Fibroblast of skin of abdomen (primary cell): ENCODE data around the gene INTS3.
"Not testable (repeated sequence)": the region's sequence is repeated elsewhere in the genome, so short reads cannot be mapped to it uniquely, and the experiment has no call there.

Experiments used
- DNase-seq: peaks from one replicate; pipeline ENCODE4 v3.0.0-alpha.2; 2013

The INTS3 gene

DNA sequence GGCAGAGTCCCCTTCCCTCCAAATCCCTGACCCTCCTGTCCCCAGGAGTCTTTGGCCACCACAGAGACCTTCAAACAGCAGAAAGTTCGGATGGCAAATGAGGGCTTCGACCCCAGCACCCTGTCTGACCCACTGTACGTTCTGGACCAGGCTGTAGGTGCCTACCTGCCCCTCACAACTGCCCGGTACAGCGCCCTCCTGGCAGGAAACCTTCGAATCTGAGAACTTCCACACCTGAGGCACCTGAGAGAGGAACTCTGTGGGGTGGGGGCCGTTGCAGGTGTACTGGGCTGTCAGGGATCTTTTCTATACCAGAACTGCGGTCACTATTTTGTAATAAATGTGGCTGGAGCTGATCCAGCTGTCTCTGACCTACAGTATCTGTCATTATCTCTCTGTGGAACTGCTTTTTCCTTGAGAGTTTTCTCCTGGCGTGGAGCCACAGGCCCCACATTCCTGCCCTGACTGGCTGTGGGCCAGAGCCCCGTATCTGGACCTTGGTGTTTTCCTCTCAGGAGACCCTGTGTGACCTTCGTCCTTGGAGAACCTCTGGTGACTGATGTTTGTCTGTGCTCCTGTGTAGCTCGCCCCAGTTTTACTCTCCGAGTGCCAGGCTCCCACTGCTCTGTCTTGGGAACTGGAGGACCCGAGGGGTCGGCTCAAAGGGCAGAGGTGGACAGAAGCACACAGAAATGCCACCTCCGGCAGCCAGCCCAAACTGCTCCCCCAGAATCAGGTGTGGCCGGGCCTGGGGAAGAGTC is 52.1 kb downstream of the INTS3 start:
- DNase-seq, result no peak

DNA sequence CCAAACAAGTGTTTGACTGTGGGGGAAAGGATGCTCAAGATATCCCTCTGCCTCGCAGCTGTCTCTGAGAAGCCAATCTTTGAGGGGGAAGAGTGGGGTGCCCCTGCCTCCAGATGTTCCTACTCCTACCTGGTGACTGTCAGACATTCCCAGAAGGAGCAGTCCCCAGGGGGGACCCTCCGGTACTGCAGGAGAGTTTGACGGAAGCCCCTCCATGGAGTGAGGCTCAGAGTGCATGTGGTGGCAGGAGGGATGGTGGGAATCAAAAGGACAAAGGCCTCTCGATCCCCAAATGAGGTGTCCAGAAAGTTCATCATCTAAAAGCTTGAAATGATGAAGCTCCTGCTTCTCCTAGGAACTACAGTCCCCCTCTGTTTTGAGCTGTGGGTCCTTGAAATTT is 52.7 kb downstream of the INTS3 start:
- DNase-seq, result no peak

DNA sequence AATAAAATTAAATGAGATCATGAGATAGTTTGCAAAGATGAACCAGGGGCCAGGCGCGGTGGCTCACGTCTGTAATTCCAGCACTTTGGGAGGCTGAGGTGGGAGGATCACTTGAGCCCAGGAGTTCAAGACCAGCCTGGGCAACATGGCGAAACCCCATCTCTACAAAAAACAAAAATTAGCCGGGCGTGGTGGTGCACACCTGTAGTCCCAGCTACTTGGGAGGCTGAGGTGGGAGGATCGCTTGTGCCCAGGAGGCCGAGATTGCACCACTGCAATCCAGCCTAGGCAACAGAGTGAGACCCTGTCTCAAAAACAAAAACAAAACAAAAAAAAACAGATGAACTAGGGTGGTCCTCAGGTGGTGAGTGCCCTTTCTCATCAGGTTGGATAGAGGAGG is 54.8 kb downstream of the INTS3 start:
- DNase-seq, result not testable (repeated sequence)

DNA sequence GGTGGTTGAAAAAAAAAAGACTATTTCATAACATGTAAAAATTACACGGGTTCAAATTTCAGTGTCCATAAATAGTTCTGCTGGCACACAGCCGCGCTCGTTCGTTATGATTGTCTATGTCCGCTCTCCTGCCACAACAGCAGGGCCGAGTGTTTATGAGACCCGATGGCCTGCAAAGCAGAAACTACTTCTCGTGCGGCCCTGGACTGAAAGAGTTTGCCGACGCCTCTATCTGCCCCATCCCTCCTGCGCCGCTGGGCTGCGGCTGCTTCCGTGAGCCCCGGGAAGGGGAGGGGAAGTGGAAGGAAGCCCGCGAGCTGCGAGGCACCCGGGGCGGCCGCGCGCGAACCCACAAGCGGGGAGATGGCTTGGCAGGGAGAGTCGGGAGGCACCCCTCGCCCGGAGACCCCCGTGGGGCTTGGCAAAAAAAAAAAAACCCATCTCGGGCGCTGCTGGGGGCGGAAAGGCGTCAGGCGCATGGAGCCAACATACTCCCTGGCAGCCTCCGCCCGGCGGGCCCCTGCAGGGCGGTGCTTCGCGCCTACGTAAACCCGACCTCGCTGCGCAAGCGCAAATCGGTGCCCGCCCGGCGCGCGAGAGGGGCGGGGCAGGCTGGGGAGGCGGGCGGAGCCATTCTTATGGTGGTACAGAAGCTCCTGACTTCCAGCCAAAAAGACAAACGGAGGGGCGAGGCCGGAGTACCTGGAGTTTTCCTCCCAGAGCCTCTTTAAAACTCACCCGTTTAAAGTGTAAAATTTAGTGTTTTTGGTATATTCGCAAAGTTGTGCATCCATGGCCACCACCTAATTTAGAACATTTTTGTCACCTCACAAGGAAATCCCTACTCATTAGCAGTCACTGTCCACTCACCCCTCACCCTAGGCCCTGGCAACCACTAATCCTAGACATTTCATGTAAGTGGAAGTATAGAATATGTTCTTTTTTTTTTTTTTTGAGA is 55.7 kb downstream of the INTS3 start:
- DNase-seq, result peak; percentile 91

DNA sequence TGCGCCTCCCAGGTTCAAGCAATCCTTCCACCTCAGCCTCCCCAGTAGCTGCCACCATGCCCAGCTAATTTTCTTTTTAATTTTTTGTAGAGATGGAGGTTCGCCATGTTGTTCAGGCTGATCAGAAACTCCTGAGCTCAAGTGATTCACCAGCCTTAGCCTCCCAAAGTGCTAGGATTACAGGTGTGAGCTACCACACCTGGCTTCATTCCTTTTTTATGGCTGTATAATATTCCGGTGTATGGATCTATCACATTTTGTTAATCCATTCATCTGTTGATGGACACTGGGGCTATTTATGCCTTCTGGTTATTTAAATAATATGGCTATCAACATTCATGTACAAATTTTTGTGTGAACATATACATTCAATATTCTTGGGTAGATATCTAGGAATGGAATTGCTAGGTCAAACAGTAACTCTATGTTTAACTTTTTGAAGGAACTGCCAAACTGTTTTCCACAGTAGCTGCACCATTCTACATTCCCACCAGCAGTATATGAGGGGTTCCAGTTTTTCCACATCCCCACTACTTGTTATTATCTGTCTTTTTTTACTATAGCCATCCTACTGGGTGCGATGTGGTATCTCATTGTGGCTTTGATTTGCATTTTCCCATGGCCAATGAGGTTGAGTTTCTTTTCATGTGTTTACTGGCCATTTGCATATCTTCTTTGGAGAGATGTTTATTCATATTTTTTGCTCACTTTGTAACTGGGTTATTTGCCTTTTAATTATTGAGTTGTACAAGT is 58.4 kb downstream of the INTS3 start:
- no peak for DNase-seq

DNA sequence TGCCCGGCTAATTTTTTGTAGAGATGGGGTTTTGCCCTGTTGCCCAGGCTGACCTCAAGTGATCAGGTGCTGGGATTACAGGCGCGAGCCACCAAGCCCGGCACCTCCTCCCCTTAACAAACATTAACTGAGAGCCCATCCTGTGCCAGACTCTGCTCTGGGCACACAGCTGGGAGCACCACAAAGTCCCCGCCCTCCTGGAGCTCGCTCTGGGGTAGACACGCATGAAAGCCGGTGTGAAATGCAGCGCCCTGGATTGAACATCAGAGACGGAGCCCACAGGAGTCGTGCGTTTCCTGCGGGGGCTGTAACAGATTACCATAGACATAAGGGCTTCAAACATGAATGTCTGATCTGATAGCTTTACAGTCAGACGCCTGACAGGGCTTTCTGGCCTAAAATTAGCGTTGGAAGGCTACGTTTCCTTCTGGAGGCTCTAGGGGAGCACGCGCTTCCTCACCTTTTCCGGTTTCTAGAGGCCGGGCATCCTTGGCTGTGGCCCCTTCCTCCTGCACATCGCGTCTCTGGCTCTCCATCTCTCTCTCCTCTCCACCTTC is 61.7 kb downstream of the INTS3 start:
- DNase-seq, result no peak

DNA sequence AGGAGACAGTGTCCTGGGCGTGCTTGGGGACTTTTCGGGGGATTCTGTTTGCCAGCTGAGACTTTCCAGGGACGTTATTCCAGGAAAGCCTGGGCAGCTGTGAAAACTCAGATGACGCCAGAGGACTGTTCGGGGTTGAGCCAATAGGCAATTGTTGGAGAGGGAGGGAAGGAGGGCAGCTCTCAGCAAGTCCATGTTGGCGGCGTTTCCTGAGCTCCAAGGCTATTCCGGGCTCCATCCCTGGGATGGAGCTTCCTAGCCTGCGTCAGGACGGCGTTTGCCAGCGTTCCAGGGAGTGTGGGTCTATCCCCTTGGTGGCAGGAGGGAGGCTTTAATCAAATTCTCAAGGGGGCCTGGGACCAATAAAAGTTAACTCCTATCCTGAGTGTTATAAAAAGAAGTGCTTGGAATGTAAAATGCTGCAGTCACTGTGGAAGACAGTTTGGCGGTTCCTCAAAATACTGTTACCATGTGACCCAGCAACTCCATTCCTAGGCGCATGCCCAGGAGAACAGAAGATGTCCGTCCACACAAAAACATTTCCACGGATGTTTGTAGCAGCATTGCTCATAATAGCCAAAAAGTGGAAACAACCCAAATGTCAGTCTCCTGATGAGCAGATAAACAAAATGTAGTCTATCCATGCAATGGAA is 62.6 kb downstream of the INTS3 start:
- DNase-seq, result peak; percentile 71

DNA sequence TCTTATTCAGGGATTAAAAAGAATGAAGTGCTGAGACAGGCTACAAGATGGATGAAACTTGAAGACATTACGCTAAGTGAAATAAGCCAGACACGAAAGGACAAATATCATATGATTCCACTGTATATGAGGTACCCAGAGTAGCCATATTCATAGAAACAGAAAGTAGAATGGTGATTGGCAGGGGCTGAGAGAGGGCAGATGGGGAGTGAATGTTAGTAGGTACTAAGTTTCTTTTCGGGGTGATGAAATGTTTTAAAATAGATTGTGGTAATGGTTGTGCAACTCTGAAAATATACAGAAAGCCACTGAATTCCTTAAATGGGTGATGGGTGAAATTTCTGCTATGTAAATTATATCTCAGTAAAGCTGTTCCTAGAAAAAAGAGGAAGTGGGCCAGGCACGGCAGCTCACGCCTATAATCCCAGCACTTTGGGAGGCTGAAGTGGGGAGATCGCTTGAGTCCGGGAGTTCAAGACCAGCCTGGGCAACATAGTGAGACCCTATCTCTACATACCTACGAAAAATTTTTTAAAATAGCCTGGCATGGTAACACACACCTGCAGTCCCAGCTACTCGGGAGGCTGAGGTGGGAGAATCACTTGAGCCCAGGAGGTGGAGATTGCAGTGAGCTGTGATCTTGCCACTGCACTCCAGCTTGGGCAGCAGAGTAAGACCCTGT is 63.3 kb downstream of the INTS3 start:
- DNase-seq, result peak; percentile 93

DNA sequence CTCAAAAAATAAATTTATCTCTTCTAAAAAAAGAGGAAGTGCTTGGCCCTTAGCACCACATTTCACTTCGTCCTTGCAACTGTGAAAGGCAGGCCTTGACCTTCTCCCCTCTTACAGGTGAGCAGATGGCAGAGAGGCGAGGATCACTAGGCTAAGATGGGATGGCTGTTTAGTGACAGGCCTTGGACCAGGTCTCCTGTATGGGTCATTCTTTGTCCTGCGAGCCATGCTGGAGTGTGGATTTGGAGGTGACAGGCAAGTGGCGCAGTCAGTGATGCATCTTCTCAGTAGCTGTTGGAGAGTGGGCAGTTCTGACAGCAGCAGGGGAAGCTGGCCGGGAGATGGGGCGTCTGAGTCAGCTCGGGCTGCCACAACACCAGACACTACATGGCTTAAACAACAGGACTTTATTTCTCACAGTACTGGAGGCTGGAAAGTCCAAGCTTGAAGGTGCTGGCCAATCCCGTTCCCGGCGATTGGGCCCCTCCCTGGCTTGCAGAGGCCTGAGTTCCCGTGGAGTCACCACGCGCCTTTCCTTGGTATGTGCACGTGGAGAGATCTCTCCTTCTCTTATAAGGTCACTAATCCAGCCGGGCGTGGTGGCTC is 63.9 kb downstream of the INTS3 start:
- DNase-seq, result peak; percentile 27

DNA sequence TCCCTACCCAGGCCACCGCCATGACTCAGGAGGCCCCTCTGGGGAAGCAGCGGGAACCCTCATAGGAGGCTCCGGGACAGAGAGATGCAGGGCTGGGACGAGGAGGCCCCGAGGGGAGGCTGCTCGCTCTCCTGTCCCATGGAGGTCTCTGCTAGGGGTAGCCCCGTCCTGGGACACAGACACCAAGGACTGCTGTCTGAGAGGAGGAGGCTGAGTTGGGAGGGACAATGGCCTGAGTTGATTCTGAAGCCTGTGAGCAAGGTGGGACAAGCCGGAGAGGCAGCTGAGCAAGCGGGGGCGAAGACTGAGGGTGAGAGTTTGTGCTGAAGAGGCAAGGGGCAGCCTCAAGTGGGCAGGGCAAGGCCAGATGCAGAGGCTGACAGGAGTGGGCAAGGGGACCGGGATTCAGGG is 64.8 kb downstream of the INTS3 start:
- DNase-seq, result no peak

DNA sequence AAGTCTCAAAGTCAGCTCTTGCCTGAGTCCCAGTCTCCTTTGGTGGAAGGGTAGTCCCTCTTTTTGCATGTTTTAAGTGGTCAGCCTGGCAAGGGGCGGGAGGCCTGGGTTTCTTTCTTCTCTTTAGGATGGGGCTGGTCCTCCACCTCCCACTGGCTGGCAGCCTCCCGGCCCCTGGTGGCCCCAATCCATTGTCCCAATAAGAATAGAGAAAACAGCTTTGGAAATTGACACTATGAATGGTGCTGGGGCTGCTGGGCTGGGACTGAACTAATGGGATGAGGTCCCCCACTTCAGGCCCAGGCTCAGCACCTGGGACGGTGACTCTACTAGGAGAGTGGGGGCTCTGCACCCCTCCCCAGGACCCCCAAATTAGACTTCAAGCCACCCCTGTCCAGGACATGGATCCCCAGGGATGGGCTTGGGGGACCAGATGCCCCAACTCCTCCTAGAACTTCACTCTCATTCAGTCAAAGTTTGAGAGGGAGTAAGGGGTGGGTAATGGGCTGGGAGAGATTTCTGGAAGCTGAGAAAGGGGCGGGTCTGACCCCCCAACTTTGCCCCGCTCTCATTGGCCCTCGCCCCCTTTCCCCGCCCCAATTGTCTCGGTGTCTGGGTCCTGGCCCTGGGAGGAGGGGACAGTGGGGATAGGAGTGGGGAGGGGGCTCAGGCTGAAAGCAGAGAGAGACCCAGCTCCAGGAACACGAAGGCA is 65.6 kb downstream of the INTS3 start:
- DNase-seq, result no peak

DNA sequence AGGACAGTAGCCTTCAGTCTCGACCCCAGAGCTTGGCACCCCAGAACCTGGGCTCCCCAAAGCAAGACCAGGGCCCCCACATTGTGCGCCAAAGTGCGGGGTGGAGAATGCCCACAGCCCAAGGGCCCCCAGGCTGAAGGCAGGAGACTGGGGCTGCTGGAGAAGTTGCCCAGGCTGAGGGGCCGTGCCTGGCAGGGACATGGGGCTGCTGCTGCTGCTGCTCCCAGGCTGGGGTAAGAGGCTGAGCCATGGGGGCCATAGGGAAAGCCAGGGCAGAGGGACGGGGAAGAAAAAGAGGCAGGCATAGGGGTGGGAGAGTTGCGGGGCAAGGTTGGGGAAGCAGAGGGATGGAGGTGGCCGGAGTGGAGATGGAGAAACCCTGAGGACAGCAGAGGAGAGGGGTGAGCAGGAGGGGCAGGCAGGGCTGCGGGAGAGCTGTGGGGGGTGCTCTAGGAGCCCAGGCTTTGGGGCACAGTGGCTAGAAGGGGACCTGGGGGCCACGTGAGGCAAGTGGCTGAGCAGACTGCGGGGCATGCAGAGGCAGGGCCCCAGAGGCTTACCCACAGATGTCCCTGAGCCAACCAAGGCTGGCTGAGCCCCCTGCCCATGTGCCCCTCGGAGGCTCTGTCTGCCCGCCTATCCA is 66.2 kb downstream of the INTS3 start:
- DNase-seq, result no peak

DNA sequence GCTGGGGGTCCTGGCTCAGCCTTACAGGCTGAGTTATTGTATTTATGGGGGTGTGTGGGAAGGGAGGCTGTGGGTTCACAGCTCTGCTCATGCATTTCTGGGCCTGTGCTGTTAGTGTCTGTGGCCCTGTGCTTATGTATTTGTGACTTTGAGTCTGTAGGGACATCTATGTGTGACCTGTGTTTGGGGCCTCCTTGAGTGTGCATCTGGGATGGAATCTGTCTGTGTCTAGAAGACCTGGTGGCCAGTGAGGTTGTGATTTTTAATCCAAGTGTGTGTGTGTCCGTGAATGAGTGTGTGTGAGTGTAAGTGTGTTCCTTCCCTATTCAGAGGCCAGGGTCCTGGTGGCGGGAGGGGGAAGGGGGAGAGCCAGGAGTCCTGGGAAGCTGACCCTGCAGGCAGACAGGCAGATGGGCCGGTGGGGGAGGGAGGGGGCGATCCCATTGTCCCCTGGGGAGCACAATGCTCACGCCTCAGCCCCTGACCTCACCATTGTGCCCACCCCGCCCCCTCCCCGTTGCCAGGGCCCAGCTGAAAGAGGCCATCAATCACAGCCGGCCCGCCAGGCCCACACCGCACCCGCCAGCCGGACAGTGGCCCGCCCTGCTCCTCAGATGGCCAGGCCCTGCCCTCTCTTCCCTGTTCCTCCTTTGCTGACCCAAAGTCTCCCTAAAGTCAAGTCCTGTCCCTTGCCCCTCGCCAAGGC is 66.9 kb downstream of the INTS3 start:
- DNase-seq, result no peak

DNA sequence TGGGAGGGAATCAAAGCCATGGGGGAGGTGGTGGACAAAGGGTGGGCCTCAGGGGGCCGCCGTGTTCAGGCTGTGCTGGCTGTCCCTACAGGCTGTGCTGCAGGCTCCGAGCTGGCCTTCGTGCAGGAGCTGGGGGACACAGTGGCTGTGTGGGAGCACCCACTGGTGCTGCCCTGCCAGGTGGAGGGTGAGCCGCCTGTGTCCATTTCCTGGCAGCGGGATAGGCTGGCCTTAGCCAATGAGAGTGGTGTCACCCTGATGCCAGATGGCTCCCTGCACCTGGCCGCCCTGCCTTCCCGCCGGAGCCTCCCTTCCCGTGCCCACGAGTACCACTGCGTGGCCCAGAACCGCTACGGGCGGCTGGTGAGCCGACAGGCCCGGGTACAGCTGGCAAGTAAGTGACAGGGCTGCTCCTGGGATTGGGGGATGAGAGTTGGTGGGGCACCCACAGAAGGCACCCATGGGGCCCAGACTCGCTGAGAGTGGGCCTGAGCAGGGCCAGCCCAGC is 67.5 kb downstream of the INTS3 start:
- no peak for DNase-seq

DNA sequence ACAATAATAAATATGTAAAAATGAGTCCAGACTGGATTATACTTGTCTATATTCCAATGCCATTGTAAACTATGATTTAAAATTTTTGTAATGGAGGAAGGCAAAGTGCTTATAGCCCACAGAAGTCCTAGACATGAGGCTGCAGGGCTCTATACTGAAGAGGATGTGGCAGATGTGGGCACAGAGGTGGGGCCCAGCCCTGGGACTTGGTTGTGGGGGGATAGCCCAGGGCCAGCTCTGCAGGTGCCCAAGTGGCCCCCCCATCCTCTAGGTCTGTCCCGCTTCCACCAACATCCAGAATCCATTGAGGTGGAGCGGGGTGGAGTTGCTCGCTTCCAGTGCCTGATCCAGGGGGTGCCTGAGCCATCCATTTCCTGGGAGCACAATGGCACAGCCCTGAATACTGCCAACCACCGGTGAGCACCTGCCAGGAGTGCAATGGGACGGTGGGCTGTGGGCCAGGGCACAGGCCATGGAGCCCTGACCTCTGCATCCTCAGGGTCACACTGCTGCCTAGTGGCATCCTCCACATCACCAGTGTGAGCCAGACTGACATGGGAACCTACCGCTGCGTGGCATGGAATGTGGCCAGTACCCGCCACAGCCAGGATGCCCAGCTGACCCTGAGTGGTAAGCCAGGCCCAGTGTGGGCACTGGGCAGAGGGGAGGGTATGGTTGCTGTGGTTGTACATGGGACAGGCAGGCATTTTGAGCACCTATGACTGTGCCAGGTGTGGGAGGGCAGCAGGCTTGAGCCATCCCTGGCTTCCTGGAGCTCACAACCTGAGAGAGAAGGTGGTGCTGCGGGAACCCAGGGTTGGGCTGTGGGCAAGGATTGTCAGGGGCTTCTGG is 68.3 kb downstream of the INTS3 start:
- no peak for DNase-seq

DNA sequence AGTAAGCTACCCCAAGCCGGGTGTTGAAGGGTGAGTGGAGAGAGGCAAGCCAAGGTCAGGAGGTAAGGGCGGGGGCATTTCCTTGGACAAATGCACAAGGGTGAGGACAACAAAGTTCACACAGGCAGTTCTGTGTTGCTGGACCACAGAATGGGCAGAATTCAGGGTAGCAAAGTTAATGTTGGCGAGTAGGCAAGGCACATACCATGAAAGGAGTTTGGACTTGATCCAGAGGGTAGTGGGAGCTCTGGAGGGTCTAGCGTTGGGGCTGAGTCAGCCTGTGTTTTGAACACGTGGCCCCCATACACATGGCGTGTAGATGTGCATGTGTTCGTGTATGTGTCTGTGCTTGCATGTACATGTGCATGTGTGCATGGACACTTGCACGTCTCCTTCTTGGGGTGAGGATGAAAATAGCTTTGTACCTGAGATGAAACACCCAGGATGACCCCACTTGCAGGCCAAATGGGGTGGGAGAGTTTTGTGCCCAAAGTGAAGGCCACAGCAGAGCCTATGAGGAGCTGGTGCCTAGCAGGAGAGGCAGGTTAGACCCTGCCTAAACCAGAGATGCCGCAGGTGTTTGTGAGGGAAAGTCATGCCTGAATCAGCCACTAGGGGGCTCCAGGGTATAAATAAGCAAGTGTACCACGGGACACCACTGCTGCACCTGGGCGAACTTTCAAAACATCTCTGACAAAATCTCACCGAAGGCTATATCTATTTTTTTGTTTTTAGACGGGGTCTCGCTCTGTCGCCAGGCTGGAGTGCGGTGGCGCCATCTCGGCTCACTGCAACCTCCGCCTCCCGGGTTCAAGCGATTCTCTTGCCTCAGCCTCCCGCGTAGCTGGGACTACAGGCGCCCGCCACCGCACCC is 69.2 kb downstream of the INTS3 start:
- DNase-seq, result peak; percentile 52

DNA sequence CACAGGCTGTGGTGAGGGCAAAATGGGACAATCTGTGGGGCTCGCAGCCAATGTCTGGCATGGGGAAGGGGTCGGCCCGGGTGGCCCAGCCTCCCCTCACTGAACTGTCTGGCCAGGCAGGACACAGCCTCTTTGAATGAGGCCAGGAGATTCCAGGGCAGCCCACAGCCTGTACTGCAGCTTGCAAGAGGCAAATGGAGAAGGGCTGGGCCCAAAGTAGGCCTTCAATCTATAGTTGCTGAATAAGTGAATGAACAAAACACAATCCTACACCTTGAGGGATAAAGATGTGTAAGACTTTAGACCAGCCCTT is 70.6 kb downstream of the INTS3 start:
- DNase-seq, result no peak
